ENCODE measurements around the gene MISFA.

- TF ChIP-seq, protein P1, sequence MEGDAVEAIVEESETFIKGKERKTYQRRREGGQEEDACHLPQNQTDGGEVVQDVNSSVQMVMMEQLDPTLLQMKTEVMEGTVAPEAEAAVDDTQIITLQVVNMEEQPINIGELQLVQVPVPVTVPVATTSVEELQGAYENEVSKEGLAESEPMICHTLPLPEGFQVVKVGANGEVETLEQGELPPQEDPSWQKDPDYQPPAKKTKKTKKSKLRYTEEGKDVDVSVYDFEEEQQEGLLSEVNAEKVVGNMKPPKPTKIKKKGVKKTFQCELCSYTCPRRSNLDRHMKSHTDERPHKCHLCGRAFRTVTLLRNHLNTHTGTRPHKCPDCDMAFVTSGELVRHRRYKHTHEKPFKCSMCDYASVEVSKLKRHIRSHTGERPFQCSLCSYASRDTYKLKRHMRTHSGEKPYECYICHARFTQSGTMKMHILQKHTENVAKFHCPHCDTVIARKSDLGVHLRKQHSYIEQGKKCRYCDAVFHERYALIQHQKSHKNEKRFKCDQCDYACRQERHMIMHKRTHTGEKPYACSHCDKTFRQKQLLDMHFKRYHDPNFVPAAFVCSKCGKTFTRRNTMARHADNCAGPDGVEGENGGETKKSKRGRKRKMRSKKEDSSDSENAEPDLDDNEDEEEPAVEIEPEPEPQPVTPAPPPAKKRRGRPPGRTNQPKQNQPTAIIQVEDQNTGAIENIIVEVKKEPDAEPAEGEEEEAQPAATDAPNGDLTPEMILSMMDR (IDR thresholded peaks at IDR 0.05), result no peak
- TF ChIP-seq POLR2A (IDR thresholded peaks at IDR 0.05; ENCODE audit: low read depth) (no peak), POLR2AphosphoS5 (IDR thresholded peaks at IDR 0.05) (no peak), EP300 (IDR thresholded peaks at IDR 0.05) (no peak)
Measured at GRCh38 chr11:18641677-18642076, 42.1 kb downstream of the MISFA start.

All from esophagus muscularis mucosa (tissue), 4 donors.